Panc1 (cell line): ENCODE measurements around the gene TNFAIP6. TPM values are rescaled to one million over a fixed set of nuclear protein-coding genes. Genes with fewer than 3 reads are reported as not detected.

Experiments used
- ATAC-seq: fragments of 200-7000 bp; cut with Tn5 transposase; 2 replicates; pipeline ENCODE4 v1.9.1; 2020; ENCODE audit warnings: mild to moderate bottlenecking, moderate library complexity
- BruUV-seq: library from RNA; stranded (reverse); fragments of 400-500 nt; replicated peaks from 2 replicates; lab custom pipeline; 2021; lab: Mats Ljungman, UMichigan
- CTCF ChIA-PET: fragments of 300-600 bp; sonication (Branson Sonifier 250); formaldehyde crosslinking; loops from one replicate; lab custom pipeline; 2022; ENCODE audit warnings: antibody characterized with exemption; lab: Charles Lee
- POLR2A ChIA-PET: fragments of 300-600 bp; sonication (Branson Sonifier 250); formaldehyde crosslinking; loops from one replicate; lab custom pipeline; 2022; ENCODE audit warnings: antibody characterized with exemption; lab: Charles Lee
- DNase-seq: peaks from one replicate; pipeline ENCODE4 v3.0.0-alpha.2; 2010; ENCODE audit warnings: low read depth, low spot score
- H3K27ac ChIP-seq: 2 replicates; pipeline ENCODE4 v1.5.1; 2011; ENCODE audit warnings: mild to moderate bottlenecking, low read length, inconsistent platforms
- H3K27me3 ChIP-seq: fragments of 200-500 bp; sonication (Bioruptor generic); 2 replicates; pipeline ENCODE4 v1.6.0; 2014; ENCODE audit warnings: low read length, inconsistent platforms; ENCODE audit not compliant: control insufficient read depth, insufficient read depth
- H3K36me3 ChIP-seq: fragments of 200-500 bp; sonication (Bioruptor generic); 2 replicates; pipeline ENCODE4 v1.5.1; 2014; ENCODE audit warnings: inconsistent platforms, mild to moderate bottlenecking, low read length, moderate library complexity; ENCODE audit not compliant: control insufficient read depth, insufficient read depth
- H3K4me1 ChIP-seq: 2 replicates; pipeline ENCODE4 v1.5.1; 2011; ENCODE audit warnings: inconsistent platforms, mild to moderate bottlenecking, low read length, moderate library complexity; ENCODE audit not compliant: control insufficient read depth, insufficient read depth
- H3K4me3 ChIP-seq, 2 experiments: 2 replicates each; pipeline ENCODE4 v1.5.1; 2011 to 2012; ENCODE audit warnings: low read depth in 2 of 2, low read length in 2 of 2, mild to moderate bottlenecking in 2 of 2, inconsistent platforms in 1 of 2, moderate library complexity in 1 of 2
- H3K9me3 ChIP-seq: fragments of 200-500 bp; sonication (Bioruptor generic); 2 replicates; pipeline ENCODE4 v1.5.1; 2014; ENCODE audit warnings: low read depth, mild to moderate bottlenecking, inconsistent platforms, low read length, moderate library complexity; ENCODE audit not compliant: control insufficient read depth, insufficient read depth
- POLR2AphosphoS5 ChIP-seq: IDR thresholded peaks from 2 replicates; pipeline ENCODE4 v1.6.1; 2012; ENCODE audit warnings: mild to moderate bottlenecking, low read depth, low read length, moderate library complexity
- SIN3A ChIP-seq: IDR thresholded peaks from 2 replicates; pipeline ENCODE4 v1.6.1; 2012; ENCODE audit warnings: low read depth, mild to moderate bottlenecking, low read length, moderate library complexity, borderline replicate concordance; ENCODE audit not compliant: insufficient read depth
- TCF7L2 ChIP-seq: IDR thresholded peaks from 2 replicates; pipeline ENCODE4 v1.6.1; 2011; ENCODE audit warnings: mild to moderate bottlenecking, low read depth, low read length, inconsistent platforms
- in situ Hi-C: cut with HindIII; loops from 2 replicates; pipeline ENCODE4 v1.10.0; 2016; ENCODE audit warnings: low sequenced_read_pairs, low pct_unique_long_range_greater_than_20kb
- intact Hi-C: fragments of 100-400 bp; cut with micrococcal nuclease; formaldehyde crosslinking; loops from one replicate; pipeline ENCODE4 v1.10.0; 2022; ENCODE audit not compliant: unreplicated experiment
- total RNA-seq: library from RNA; stranded (reverse); gene quantifications from one replicate; pipeline ENCODE4 v1.2.1, GENCODE V29; 2021; ENCODE audit not compliant: unreplicated experiment
- TF ChIP-seq, protein P1 (sequence below), 2 experiments: IDR thresholded peaks; 2 replicates each; pipeline ENCODE4 v1.6.1; 2011 to 2012; ENCODE audit warnings: low read depth in 2 of 2, control low read depth in 1 of 2, low read length in 1 of 2, mild to moderate bottlenecking in 1 of 2, moderate library complexity in 1 of 2; ENCODE audit not compliant: insufficient read depth in 1 of 2
- TF ChIP-seq, protein P2 (sequence below): fragments of 450-650 bp; IDR thresholded peaks from 2 replicates; pipeline ENCODE4 v1.5.1; 2017; ENCODE audit warnings: mild to moderate bottlenecking

TNFAIP6 gene
- total RNA-seq, 1 experiment from 2014 or later = not detected

DNA sequence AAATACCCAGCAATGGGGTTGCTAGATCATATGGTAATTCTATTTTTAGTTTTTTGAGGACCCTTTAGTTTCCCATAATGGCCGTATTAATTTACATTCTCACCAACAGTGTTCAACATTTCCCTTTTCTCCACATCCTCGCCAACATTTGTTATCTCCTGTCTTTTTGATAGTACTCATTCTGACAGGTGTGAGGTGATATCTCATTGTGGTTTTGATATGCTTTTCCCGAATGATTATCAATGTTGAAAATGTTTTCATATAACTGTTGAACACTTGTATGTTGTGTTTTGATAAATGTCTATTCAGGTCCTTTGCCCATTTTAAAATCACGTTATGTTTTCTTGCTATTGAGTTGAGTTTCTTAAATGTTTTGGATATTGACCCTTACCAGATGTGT lies 46.5 kb downstream of the TNFAIP6 start:
- in situ Hi-C loops (no loop called here), intact Hi-C loops (loop anchor here (10.0 kb wide), 1 partner anchor 109 kb away; no protein-coding TSS in a partner anchor)
- BruUV-seq = no TSS peak
- ChIA-PET CTCF (no interaction called here), POLR2A (no interaction called here)
- H3K36me3 ChIP-seq = no peaks in the 10 kb centered on the region
- H3K27ac ChIP-seq = no peak overlapping the region
- TF ChIP-seq, protein P1, sequence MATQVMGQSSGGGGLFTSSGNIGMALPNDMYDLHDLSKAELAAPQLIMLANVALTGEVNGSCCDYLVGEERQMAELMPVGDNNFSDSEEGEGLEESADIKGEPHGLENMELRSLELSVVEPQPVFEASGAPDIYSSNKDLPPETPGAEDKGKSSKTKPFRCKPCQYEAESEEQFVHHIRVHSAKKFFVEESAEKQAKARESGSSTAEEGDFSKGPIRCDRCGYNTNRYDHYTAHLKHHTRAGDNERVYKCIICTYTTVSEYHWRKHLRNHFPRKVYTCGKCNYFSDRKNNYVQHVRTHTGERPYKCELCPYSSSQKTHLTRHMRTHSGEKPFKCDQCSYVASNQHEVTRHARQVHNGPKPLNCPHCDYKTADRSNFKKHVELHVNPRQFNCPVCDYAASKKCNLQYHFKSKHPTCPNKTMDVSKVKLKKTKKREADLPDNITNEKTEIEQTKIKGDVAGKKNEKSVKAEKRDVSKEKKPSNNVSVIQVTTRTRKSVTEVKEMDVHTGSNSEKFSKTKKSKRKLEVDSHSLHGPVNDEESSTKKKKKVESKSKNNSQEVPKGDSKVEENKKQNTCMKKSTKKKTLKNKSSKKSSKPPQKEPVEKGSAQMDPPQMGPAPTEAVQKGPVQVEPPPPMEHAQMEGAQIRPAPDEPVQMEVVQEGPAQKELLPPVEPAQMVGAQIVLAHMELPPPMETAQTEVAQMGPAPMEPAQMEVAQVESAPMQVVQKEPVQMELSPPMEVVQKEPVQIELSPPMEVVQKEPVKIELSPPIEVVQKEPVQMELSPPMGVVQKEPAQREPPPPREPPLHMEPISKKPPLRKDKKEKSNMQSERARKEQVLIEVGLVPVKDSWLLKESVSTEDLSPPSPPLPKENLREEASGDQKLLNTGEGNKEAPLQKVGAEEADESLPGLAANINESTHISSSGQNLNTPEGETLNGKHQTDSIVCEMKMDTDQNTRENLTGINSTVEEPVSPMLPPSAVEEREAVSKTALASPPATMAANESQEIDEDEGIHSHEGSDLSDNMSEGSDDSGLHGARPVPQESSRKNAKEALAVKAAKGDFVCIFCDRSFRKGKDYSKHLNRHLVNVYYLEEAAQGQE (IDR thresholded peaks at IDR 0.05; ENCODE audit: insufficient read depth in 1 of 2, low read depth in 2 of 2, low read length in 1 of 2) = no peak
- TF ChIP-seq SIN3A (no peak), POLR2AphosphoS5 (no peak), TCF7L2 (no peak)
- TF ChIP-seq, protein P2, sequence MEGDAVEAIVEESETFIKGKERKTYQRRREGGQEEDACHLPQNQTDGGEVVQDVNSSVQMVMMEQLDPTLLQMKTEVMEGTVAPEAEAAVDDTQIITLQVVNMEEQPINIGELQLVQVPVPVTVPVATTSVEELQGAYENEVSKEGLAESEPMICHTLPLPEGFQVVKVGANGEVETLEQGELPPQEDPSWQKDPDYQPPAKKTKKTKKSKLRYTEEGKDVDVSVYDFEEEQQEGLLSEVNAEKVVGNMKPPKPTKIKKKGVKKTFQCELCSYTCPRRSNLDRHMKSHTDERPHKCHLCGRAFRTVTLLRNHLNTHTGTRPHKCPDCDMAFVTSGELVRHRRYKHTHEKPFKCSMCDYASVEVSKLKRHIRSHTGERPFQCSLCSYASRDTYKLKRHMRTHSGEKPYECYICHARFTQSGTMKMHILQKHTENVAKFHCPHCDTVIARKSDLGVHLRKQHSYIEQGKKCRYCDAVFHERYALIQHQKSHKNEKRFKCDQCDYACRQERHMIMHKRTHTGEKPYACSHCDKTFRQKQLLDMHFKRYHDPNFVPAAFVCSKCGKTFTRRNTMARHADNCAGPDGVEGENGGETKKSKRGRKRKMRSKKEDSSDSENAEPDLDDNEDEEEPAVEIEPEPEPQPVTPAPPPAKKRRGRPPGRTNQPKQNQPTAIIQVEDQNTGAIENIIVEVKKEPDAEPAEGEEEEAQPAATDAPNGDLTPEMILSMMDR = no peak
- H3K27me3 ChIP-seq = no peaks in the 10 kb centered on the region
- no peak for ATAC-seq
- no peak for DNase-seq
- H3K4me1 ChIP-seq = no peaks in the 10 kb centered on the region
- H3K4me3 ChIP-seq = no peak overlapping the region
- H3K9me3 ChIP-seq = no peaks in the 10 kb centered on the region

DNA sequence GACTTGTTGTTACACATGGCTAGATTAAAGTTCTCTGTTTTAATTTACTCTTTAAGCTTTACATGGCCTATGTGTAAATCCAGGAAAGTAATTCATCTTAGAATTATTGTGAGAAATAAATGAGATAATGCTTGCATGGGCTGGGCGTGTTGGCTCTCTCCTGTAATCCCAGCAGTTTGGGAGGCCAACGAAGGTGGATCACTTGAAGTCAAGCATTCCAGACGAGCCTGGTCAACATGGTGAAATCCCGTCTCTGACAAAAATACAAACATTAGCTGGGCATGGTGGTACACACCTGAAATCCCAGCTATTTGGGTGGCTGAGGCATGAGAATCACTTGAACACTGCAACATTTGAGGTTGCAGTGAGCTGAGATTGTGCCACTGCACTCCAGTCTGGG lies 48.0 kb downstream of the TNFAIP6 start:
- DNase-seq (no peak), ATAC-seq (no peak)
- CTCF ChIA-PET = no interaction called here
- TF ChIP-seq POLR2AphosphoS5 (no peak), SIN3A (no peak), TCF7L2 (no peak)
- TF ChIP-seq, protein P1 (IDR thresholded peaks at IDR 0.05; ENCODE audit: insufficient read depth in 1 of 2, low read depth in 2 of 2, low read length in 1 of 2) = no peak
- TF ChIP-seq, protein P2 = no peak
- Histone ChIP-seq H3K4me1 (no peaks in the 10 kb centered on the region), H3K9me3 (no peaks in the 10 kb centered on the region), H3K27ac (no peak overlapping the region), H3K27me3 (no peaks in the 10 kb centered on the region), H3K36me3 (no peaks in the 10 kb centered on the region; the same call in 1 of the 2 replicates), H3K4me3 (no peak overlapping the region)
- in situ Hi-C loops (no loop called here), intact Hi-C loops (loop anchor here (10.0 kb wide), 1 partner anchor 111 kb away; no protein-coding TSS in a partner anchor)
- POLR2A ChIA-PET = no interaction called here
- BruUV-seq = no TSS peak
